Cerebellar nuclear complex (tissue), 1 donor: ENCODE data around the gene MYMK.

ENCODE experiments used
- DNase-seq, 2 experiments: peaks; one replicate each; lab custom pipeline; 2025; lab: John Stamatoyannopoulos, UW

MYMK gene

DNA sequence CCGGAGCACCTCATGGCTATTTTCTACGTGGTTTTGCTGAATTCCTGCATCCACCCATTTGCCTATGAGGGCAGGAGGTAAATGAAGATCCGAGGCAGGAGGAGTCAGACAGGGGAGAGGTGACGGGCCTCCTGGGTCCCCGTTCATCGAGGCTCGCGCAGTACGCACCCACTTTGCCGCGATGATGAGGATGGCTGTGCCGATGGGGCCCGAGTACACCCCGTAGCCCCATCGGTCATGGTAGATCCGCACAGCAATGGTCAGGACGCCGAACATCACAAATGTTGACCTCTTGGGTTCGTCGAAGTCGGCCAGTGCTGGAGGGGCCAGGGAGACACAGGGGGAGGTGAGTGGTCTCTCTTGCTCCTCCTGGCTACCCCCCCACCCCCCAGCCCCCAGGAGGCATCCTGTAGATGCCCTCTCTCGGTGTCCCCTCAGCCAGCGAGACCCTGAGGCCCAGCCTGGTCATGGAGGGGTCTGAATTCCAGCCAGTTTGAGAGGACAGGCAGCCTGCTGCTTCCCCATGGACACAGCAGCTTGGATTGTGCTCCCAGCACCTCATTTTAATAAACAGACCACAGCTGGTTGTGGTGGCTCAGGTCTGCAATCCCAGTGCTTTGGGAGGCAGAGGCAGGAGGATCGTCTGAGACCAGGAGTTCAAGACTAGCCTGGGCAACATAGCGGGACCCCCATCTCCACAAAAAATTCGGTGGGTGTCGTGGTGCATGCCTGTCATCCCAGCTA is 5.9 kb downstream of the MYMK start:
- no peak for DNase-seq

DNA sequence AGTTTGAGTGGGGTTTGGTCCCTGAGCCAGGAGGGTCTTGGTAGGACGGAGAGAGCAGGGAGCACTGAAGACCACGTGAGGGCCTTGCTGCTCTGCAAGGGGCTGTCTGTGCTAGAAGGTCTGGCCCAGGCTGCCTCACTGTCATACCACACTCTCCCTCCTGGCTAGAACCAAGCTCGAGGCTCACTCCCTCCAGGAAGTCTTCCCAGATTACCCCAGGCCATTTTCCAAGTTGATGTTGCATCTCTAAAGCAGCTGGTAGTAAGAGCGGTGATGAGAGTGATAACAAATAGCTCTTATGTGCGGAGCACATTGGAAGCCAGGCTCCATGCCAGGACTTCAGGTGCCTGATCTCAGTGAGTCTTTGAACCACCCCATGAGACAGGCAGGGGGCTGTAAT is 6.6 kb downstream of the MYMK start:
- no peak for DNase-seq

GRCh38 chr9:133517711-133518110 is 7.0 kb downstream of the MYMK start:
- no peak for DNase-seq

GRCh38 chr9:133516961-133517350 is 7.8 kb downstream of the MYMK start:
- DNase-seq: no peak

GRCh38 chr9:133516256-133516960 is 8.4 kb downstream of the MYMK start:
- no peak for DNase-seq

DNA sequence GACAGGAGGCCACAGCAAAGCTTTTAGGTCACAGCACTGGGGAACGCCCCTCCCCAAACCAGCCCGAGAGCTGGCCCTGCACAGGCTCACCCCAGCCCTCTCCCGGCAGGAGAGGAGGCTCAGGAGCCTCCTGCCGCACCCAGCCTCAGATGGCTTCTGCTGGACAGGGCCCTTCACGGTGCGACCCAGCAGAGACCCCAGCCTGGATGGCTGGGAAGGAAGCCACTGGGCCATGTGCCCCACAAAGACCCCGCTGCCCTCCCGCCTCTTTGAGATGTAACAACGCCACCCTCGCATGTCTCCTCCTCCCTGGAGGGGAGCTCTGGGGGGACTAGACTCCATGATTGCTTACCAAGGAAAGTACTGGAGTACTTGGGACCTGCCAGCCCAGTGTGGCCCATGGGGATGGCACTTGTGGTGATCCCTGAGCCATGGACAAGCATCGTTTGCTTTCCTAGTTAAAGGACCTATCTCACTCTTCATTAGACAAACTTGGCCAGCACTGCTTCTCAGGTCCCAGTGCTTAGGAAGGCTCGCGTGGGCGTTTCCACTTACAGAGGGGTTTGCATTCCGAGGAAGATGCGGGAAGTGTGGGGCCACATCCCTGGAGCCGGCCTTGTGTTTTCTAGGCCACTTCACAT is 9.0 kb downstream of the MYMK start:
- no peak for DNase-seq

DNA sequence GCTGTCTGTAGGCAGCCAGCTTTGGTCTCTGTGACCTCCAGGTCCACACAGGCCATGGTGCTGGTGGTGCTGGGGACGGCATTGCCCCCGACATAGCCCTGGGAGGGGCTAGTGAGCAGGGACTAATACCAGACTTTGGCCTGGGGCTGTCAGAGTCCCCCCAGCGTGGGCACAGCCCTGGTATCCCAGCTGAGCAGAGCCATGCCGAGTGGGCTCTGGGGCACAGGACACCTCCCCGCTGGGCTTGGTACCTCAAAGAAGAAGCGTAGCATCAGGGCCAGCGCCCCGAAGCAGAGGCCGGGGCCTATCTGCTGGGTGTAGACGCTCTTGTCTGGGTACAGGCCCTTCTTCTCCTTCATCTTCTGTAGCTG is 9.5 kb downstream of the MYMK start:
- no peak for DNase-seq

DNA sequence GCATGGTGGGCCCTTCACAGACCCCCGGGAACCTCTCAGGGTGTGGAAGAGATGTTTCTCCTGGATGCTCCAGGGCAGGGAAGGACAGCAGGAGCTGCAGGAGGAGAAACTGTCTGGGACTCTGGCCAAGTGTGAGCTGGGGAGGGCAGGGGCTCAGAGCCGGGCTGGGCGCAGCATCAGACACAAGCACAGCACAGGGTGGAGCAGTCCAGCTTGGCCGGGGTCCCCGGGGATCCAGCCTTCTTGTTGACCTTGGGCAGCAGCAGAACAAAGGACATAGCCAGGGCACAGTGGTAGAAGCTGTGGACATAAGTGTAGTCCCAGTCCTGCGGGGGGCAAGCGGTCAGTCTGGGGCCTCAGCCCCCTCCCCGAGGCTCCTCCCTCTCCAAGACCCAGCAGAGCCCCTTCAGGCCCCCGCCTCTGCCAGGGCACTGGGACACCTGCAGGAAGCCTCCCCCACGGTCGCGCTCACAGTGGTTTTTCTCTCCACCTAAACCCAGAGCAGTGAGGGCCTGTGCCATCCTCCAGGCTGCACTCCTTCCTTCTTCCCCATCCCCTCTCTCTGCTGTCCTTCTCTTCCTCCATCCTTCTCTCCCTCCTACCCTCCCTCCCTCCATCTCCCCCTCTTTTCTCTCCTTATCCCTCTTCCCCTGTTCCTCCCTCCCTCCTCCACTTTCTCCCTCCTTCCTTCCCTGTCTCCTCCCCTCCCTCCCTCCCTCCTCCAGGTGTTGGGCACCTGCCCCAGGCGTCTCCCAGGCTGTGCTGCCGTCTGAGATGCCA is 10.1 kb downstream of the MYMK start:
- DNase-seq: no peak

DNA sequence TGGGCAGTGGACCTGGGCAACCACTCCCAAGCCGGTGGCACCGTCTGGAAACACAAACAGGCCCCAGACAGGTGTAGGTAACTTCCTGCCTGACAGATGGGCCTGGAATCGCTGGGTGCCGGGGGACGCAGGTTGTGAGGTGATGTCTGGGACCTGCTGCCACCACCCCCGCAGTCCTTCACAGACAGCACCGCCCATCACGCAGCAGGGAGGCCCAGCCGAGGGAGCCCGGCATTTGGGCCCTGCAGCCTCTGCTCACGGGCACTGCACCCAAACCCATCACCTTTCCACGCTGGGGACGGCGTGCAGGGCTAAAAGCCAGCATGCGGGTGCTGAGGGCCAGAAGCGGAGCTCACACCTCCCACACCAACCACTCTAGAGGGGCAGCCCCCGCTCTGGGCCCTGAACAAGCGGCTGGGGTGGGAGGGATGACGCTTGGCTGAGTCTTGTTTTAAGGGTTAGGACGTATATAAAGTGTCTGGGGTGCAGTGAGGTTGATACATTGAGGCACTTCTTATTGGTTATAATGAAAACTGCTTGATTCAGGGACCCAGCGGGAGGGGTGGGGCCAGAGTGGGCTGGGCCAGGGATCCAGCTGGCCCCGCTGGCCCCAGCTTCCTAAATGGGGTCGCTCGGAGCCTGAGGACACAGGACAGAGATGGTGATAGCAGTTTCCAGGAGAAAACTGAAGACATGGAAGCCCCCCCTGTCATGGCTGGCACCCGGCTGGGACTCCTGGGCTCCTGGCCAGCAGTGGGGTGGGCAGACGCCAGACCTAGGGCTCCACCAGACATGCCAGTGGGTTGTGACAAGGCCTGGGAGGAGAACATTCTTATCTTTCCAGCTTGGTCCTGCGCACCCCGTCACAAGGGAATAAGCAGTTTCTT is 11.3 kb downstream of the MYMK start:
- no peak for DNase-seq

DNA sequence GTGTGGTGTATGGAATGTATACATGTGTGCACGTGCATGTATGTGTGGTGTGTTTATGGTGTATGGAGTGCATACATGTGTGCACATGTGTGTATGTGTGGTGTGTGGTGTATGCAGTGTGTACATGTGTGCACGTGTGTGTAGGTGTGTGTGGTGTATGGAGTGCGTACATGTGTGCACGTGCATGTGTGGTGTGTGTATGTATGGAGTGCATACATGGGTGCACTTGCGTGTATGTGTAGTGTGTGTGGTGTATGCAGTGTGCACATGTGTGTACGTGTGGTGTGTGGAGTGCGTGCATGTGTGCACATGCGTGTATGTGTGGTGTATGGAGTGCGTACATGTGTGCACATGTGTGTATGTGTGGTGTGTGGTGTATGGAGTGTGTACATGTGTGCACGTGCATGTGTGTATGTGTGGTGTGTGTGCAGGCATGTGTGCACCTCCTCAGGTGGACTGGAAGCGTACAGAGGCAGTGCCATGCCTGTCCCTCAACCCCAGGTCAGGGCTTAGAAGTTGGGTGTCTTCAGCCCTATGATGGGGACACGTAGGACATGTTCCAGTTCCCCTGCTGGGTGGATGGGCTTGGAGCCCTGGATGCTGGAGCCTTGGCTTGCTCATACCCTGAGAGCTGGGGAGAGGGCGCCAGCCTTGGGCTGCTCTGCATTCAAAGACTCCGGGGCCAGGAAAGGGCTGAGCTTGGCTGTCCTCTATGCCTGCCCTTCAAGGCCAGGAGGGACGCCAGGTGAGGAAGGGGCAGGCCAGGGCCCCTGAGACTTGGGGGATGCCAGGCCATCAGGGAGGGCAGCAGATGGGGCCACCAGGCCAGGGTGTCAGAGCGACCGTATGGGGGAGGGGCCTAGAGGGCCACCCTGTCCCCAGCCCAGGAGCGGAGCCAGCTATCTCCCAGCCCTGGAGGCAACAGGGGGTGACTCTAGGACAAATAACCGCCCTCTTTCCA is 12.2 kb downstream of the MYMK start:
- no peak for DNase-seq

GRCh38 chr9:133511607-133512006 is 13.2 kb downstream of the MYMK start:
- DNase-seq: no peak

- DNase-seq: no peak
Measured at GRCh38 chr9:133510926-133511505, 13.7 kb downstream of the MYMK start.

GRCh38 chr9:133509179-133510083 is 15.3 kb downstream of the MYMK start:
- DNase-seq: no peak

DNA sequence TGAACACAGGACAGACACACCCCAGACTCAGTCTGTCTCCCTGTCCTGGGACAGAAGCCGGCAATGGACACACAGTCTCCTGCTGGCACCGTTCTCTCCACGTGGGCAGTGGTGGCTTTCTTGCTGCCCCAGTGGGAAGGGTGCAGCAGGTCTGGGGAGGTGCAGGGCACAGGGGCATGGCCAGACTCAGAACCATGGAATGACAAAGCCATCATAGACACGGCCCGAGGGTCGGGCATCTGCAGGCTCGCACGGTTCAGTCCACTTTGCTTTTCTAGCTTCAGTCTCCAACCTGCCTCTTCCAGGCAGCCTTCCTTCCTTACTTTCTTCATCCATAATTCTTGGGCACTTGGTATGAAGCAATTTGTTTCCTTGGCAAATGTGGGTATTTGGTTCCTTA is 16.7 kb downstream of the MYMK start:
- DNase-seq: no peak

DNA sequence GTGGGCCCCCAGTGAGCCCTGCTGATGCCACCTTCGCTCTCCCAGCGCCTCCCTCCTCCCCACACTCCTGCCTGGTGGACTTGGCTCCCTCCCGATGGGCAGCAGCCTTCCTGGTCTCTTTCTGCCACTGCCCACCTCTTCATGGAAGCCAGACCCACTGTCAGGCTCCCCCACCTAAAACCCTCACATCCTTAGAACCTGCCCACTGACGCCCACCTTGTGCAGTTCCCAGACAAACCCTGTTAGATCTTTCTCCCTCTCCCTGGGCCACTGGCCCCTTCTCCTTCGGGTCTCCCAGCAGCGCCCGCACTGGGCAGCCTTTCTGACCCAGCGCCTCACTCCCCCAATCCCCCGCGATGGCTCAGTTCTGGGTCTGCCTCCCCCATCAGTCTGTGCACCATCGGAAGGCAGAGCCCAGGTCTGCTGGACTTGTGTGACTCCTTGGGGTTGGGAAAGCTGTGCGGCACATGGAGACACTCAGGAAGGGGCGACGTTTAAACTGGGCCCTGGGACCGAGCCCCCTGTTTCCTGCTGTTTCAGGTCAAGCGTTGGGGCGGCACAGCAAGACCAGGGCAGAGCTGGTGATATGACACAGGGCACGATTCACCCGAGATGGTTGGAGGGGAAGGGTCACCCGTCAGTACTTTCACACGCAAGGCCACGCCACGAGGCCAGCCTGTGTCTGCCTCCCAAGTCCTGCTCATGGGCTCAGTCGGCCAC is 17.4 kb downstream of the MYMK start:
- no peak for DNase-seq

DNA sequence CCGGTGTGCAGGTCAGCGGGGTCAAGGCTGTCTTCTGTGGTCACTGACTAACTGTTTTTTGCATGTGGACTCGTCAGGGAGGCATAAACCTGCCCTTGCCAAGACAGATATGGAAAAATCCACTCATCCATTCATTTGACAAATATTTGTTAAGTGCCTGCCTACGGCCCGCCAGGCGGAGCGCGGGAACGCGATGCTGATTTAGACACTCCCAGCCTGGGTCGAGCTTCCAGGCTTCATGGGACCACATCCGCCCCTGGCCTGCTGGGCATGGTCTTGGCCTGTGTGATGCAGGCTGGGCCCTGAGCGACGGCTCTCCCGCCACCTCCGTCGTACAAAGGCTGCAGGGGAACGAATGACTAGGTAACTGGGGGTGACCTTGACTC is 18.1 kb downstream of the MYMK start:
- DNase-seq: no peak

DNA sequence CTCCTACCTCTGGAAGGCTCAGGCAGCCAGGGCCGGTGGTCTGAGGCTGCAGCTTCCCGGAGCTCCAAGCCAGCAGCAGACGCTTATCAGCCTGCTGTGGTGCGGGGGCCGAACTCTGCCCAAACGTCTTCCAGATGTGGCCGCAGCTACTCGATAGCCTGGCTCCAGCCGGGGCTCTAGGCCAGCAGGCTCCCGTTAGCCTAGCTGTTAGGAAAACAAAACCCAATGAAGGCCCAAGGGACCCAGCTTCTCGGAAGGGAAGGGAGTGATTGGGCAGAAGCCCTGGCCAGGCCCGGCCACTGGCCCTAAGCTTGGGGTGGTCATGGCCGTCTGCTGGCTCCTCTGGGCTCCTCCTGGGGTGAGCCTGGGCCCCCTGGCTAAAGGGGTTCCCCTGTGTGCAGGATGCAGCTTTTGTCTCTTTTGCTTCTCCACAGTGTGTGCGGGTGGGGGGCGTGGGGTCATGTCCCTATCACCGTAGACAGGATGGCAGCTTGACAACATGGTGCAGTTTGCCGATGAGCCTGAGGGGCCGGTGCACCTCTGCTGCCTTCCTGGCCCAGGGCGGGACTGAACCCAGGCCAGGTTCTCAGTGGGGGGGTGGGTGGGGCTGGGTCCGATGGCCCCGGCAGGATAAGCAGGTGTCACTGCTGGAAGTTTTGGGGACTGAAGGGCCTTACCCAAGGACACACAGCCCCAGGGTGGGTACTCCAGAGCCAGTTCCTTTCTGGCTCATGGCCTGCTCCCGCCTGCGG is 18.7 kb downstream of the MYMK start:
- no peak for DNase-seq
